Esophagus muscularis mucosa (tissue), 4 donors: ENCODE results near the gene RFX3. TPM values are rescaled to one million over a fixed set of nuclear protein-coding genes. Genes with fewer than 3 reads are reported as not detected.

Experiments used
- DNase-seq: peaks from one replicate; pipeline ENCODE4 v3.0.0-alpha.2; 2017; ENCODE audit errors: extremely low spot score
- H3K27ac ChIP-seq, 4 donors: fragments of 200-600 bp; sonication (generic); replicated peaks in 1 of 4; 1 replicate in 3 of 4; 2 replicates in 1 of 4; pipeline ENCODE4 v1.5.1; 2016 to 2019; ENCODE audit warnings: mild to moderate bottlenecking in 1 of 4
- H3K27me3 ChIP-seq, 4 donors: fragments of 200-600 bp; sonication (generic); one replicate each; pipeline versions ENCODE4 v1.5.1 to v1.6.0; 2016 to 2019
- H3K36me3 ChIP-seq, 4 donors: fragments of 200-600 bp; sonication (generic); one replicate each; pipeline ENCODE4 v1.5.1; 2016 to 2019
- H3K4me1 ChIP-seq, 4 donors: fragments of 200-600 bp; sonication (generic); one replicate each; pipeline ENCODE4 v1.5.1; 2016 to 2019
- H3K4me3 ChIP-seq, 4 donors: fragments of 200-600 bp; sonication (generic); 1 replicate in 2 of 4; 2 replicates in 2 of 4; pipeline ENCODE4 v1.5.1; 2016 to 2019; ENCODE audit warnings: mild to moderate bottlenecking in 4 of 4, moderate library complexity in 1 of 4
- H3K9me3 ChIP-seq, 4 donors: fragments of 200-600 bp; sonication (generic); 1 replicate in 3 of 4; 2 replicates in 1 of 4; pipeline ENCODE4 v1.5.1; 2016 to 2019
- CTCF ChIP-seq, 3 experiments: fragments of 200-600 bp in 2 of 3; fragments of 450-650 bp in 1 of 3; sonication (generic) in 2 of 3; IDR thresholded peaks; one replicate each; pipeline ENCODE4 v1.5.1; 2017 to 2019; ENCODE audit warnings: antibody characterized with exemption in 3 of 3, mild to moderate bottlenecking in 2 of 3, moderate library complexity in 1 of 3
- EP300 ChIP-seq: sonication (generic); formaldehyde crosslinking; IDR thresholded peaks from one replicate; pipeline ENCODE4 v1.6.1; 2017; ENCODE audit warnings: antibody characterized with exemption
- POLR2A ChIP-seq: fragments of 450-650 bp; IDR thresholded peaks from one replicate; pipeline ENCODE4 v1.6.1; 2017; ENCODE audit warnings: antibody characterized with exemption, moderate library complexity, mild to moderate bottlenecking, low read depth
- POLR2AphosphoS5 ChIP-seq, 2 donors: sonication (generic); formaldehyde crosslinking; IDR thresholded peaks; one replicate each; pipeline ENCODE4 v1.6.1; 2017; ENCODE audit warnings: antibody characterized with exemption in 2 of 2
- intact Hi-C: fragments of 100-400 bp; cut with DNase I; formaldehyde crosslinking; loops from one replicate; pipeline ENCODE4 v1.15.1; 2023
- total RNA-seq, 4 donors: library from RNA; depleted of rRNA; stranded (reverse); fragments of >200 nt; gene quantifications; one replicate each; pipeline versions ENCODE4 v1.1.0 to v1.2.1, GENCODE V29; 2016

The RFX3 gene
- total RNA-seq, 4 donors from 2014 or later, result 4.5 to 7.9 (median 5.5) TPM

- Histone ChIP-seq H3K36me3 (no peaks in the 10 kb centered on the region), H3K4me3 (no peak overlapping the region), H3K27me3 (peaks cover 0 to 6% (median 0%) of the 10 kb centered on the region in 4 donors), H3K9me3 (no peaks in the 10 kb centered on the region), H3K27ac (no peak overlapping the region), H3K4me1 (no peaks in the 10 kb centered on the region)
- DNase-seq, result no peak
- intact Hi-C loops, result no loop called here
- TF ChIP-seq EP300 (no peak), POLR2AphosphoS5 (IDR thresholded peaks at IDR 0.05) (no peak), CTCF (IDR thresholded peaks at IDR 0.05) (no peak), POLR2A (no peak)
Measured at GRCh38 chr9:3170819-3171218, 355.0 kb downstream of the RFX3 start.
